Memory B cell (primary cell): ENCODE results near the gene CES4A.
"Not testable (repeated sequence)": the region's sequence is repeated elsewhere in the genome, so short reads cannot be mapped to it uniquely, and the experiment has no call there.

ENCODE experiments used
- ATAC-seq: fragments of 150-1000 bp; cut with Tn5 transposase; 2 replicates; pipeline ENCODE4 v1.10.0; 2021; ENCODE audit warnings: low read depth, mild to moderate bottlenecking, moderate library complexity
- DNase-seq, 2 donors: peaks; one replicate each; pipeline ENCODE4 v3.0.0; 2022; ENCODE audit warnings: low spot score in 2 of 2
- H3K27ac Mint-ChIP-seq: one replicate; pipeline ENCODE4 v1.8.0; 2022; ENCODE audit warnings: mild to moderate bottlenecking, moderate library complexity, mixed read lengths
- H3K27me3 Mint-ChIP-seq: one replicate; pipeline ENCODE4 v1.8.0; 2022; ENCODE audit warnings: mixed read lengths
- H3K36me3 Mint-ChIP-seq: one replicate; pipeline ENCODE4 v1.8.0; 2022; ENCODE audit warnings: mild to moderate bottlenecking, mixed read lengths
- H3K4me1 Mint-ChIP-seq: one replicate; pipeline ENCODE4 v1.8.0; 2022; ENCODE audit warnings: mixed read lengths
- H3K4me3 Mint-ChIP-seq: one replicate; pipeline ENCODE4 v1.8.0; 2022; ENCODE audit warnings: mild to moderate bottlenecking, moderate library complexity, mixed read lengths
- H3K9me3 Mint-ChIP-seq: one replicate; pipeline ENCODE4 v1.8.0; 2022; ENCODE audit warnings: mixed read lengths

Gene CES4A

GRCh38 chr16:66950437-66950836 lies 38.0 kb upstream of the CES4A start:
- peaks cover 7% of the 10 kb centered on the region for H3K4me1 Mint-ChIP-seq
- ATAC-seq, result no peak
- no peak overlapping the region for H3K4me3 Mint-ChIP-seq
- DNase-seq, result no peak
- H3K9me3 Mint-ChIP-seq, result peaks cover 3% of the 10 kb centered on the region
- no peaks in the 10 kb centered on the region for H3K36me3 Mint-ChIP-seq
- H3K27me3 Mint-ChIP-seq, result peaks cover 29% of the 10 kb centered on the region
- H3K27ac Mint-ChIP-seq, result no peak overlapping the region

DNA sequence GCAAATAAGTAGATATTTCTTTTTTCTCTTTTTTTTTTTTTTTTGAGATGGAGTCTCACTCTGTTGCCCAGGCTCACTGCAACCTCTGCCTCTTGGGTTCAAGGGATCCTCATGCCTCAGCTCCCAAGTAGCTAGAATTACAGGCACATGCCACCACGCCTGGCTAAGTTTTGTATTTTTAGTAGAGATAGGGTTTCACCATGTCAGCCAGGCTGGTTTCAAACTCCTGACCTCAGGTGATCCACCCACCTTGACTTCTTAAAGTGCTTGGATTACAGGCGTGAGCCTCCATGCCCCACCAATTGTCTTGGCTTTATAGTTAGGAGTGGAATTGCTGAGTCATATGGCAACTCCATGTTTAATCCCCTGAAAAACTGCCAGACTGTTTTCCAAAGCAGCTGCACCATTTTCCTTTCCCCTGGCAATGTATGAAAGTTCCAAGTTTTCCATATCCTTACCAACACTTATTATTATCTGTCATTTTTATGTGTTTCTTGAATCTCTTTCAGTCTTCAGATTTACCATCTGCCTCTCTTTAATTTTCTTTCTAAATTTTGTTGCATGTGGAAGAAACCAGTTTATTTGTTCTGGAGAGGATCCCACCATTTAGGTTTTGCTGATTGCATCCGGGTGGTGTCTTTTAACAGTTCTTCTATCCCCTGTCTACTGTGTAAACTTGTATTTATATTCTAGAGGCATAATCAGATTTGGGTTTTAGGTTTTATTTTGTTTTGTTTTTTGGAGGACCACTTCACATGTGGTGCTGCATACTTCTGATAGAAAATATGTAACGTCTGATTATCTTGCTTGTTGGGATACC lies 37.2 kb upstream of the CES4A start:
- H3K27ac Mint-ChIP-seq, result no peak overlapping the region
- DNase-seq (no peak), ATAC-seq (no peak)
- H3K36me3 Mint-ChIP-seq, result no peaks in the 10 kb centered on the region
- H3K4me3 Mint-ChIP-seq, result no peak overlapping the region
- H3K27me3 Mint-ChIP-seq, result peaks cover 29% of the 10 kb centered on the region
- peaks cover 3% of the 10 kb centered on the region for H3K9me3 Mint-ChIP-seq
- H3K4me1 Mint-ChIP-seq, result peaks cover 7% of the 10 kb centered on the region

- peaks cover 7% of the 10 kb centered on the region for H3K4me1 Mint-ChIP-seq
- H3K4me3 Mint-ChIP-seq, result no peak overlapping the region
- H3K27me3 Mint-ChIP-seq, result peaks cover 29% of the 10 kb centered on the region
- H3K27ac Mint-ChIP-seq, result no peak overlapping the region
- peaks cover 3% of the 10 kb centered on the region for H3K9me3 Mint-ChIP-seq
- ATAC-seq (no peak), DNase-seq (no peak)
- H3K36me3 Mint-ChIP-seq, result no peaks in the 10 kb centered on the region
These were observed 35.8 kb upstream of the CES4A start for GRCh38 chr16:66952430-66953110.

- no peak for ATAC-seq
These were observed 34.8 kb upstream of the CES4A start for GRCh38 chr16:66953462-66954096.

GRCh38 chr16:66954097-66954659 lies 34.2 kb upstream of the CES4A start:
- no peak overlapping the region for H3K27ac Mint-ChIP-seq
- H3K4me3 Mint-ChIP-seq, result no peak overlapping the region
- H3K36me3 Mint-ChIP-seq, result no peaks in the 10 kb centered on the region
- DNase-seq, result peak; percentile 60 to 67
- H3K4me1 Mint-ChIP-seq, result peaks cover 6% of the 10 kb centered on the region
- peak; percentile 92 for ATAC-seq
- H3K27me3 Mint-ChIP-seq, result peaks cover 23% of the 10 kb centered on the region
- peaks cover 3% of the 10 kb centered on the region for H3K9me3 Mint-ChIP-seq

More at GRCh38 chr16:66953462-66954096, 34.8 kb upstream of the CES4A start:
- Mint-ChIP-seq H3K4me1 (peaks cover 1% of the 10 kb centered on the region), H3K4me3 (no peak overlapping the region), H3K27me3 (peaks cover 26% of the 10 kb centered on the region), H3K36me3 (no peaks in the 10 kb centered on the region), H3K27ac (no peak overlapping the region), H3K9me3 (peaks cover 3% of the 10 kb centered on the region)
- no peak for DNase-seq

GRCh38 chr16:66955363-66956153 lies 32.8 kb upstream of the CES4A start:
- H3K36me3 Mint-ChIP-seq, ATAC-seq, H3K4me3 Mint-ChIP-seq, H3K9me3 Mint-ChIP-seq, DNase-seq, H3K27ac Mint-ChIP-seq, H3K4me1 Mint-ChIP-seq: not testable (repeated sequence)
- peaks cover 18% of the 10 kb centered on the region for H3K27me3 Mint-ChIP-seq

DNA sequence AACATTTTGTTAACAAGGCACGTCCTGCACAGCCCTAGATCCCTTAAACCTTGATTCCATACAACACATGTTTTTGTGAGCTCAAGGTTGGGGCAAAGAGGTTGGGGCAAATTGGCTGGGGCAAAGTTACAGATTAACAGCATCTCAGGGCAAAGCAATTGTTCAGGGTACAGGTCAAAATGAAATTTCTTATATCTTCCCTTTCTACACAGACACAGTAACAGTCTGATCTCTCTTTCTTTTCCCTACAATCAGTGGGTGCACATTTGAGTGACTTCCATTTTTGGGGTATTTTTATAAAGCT lies 32.3 kb upstream of the CES4A start:
- not testable (repeated sequence) for H3K27ac Mint-ChIP-seq, H3K9me3 Mint-ChIP-seq, ATAC-seq, H3K4me3 Mint-ChIP-seq, H3K36me3 Mint-ChIP-seq, DNase-seq
- H3K27me3 Mint-ChIP-seq, result peaks cover 17% of the 10 kb centered on the region
- peaks cover 12% of the 10 kb centered on the region for H3K4me1 Mint-ChIP-seq

DNA sequence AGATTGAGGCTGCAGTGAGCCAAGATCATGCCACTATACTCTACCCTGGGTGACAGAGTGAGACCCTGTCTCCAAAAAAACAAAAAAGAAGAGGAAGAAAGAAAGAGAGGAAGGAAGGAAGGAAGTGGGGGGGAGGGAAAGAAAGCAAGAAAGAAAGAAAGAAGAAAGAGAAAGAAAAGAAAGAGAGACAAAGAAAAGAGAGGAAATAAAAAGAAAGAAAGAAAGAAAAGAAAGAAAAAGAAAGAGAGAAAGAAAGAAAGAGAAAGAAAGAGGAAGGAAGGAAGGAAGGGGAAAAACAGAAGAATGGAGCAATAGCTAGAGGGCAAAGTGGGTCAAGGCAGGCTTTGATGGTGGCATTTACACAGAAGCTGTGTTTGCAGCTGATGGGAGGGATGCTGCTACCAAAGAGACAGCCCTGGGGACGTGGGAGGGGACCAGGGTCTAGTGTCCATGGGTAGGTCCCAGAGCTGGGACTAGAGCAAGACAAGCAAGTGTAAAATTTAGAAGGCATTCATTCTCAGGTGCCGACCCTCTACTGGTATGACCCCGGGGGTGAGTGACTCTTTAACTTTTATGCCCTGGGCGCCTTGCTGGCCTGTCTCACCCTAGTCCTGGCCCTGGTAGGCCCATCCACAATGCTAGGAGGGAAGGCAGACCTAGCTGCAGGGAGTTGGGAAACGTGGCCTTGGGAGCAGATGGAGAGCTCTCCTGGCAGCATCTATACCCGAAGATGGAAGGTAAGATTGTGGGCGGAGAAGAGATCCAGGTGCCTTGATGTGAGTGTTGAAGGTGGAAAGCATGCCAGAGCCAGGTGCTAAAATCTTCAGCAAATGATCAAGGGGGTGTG lies 29.3 kb upstream of the CES4A start:
- Mint-ChIP-seq H3K27ac (no peak overlapping the region), H3K27me3 (peaks cover 4% of the 10 kb centered on the region), H3K4me1 (peaks cover 22% of the 10 kb centered on the region), H3K9me3 (no peaks in the 10 kb centered on the region), H3K4me3 (peak overlapping the region; percentile 42), H3K36me3 (no peaks in the 10 kb centered on the region)
- DNase-seq, result no peak
- ATAC-seq, result no peak

GRCh38 chr16:66959704-66960161 lies 28.7 kb upstream of the CES4A start:
- DNase-seq, result no peak
- H3K4me3 Mint-ChIP-seq, result no peak overlapping the region
- H3K27ac Mint-ChIP-seq, result no peak overlapping the region
- ATAC-seq, result no peak
- H3K36me3 Mint-ChIP-seq, result no peaks in the 10 kb centered on the region
- H3K4me1 Mint-ChIP-seq, result peaks cover 22% of the 10 kb centered on the region
- no peaks in the 10 kb centered on the region for H3K9me3 Mint-ChIP-seq
- H3K27me3 Mint-ChIP-seq, result peaks cover 4% of the 10 kb centered on the region

DNA sequence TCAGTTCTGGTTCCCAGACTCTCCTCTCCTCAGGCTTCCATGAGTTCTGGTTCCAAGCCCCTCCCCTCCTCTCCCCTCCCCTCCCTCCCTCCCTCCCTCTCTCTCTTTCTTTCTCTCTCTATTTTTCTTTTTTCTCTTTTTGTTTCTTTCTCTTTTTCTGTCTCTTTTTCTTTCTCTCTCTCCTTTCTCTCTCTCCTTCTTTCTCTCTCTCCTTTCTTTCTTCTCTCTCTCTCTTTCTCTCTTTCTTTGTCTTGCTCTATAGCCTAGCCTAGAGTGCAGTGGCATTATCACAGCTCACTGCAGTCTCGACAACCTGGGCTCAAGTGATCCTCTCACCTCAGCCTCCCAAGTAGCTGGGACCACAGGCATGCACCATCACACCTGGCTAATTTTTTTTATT lies 28.1 kb upstream of the CES4A start:
- DNase-seq (no peak), ATAC-seq (no peak)
- Mint-ChIP-seq H3K27ac (no peak overlapping the region), H3K9me3 (no peaks in the 10 kb centered on the region), H3K36me3 (no peaks in the 10 kb centered on the region), H3K4me1 (peaks cover 22% of the 10 kb centered on the region), H3K4me3 (no peak overlapping the region), H3K27me3 (peaks cover 4% of the 10 kb centered on the region)

- Mint-ChIP-seq H3K4me3 (peak within 1 kb of the TSS; percentile 64), H3K9me3 (no peaks in the 10 kb centered on the region), H3K36me3 (no peaks in the 10 kb centered on the region), H3K27ac (peak within 1 kb of the TSS; percentile 26), H3K27me3 (peaks cover 4% of the 10 kb centered on the region), H3K4me1 (peaks cover 22% of the 10 kb centered on the region)
- DNase-seq, result peak; percentile 27 to 39
- peak; percentile 90 for ATAC-seq
These were observed 27.2 kb upstream of the CES4A start, which contains the start of gene CES3 for GRCh38 chr16:66961065-66961744. TSS of gene CES3 (plus strand) at chr16:66961266. CDS start at chr16:66961308, 42 bp downstream.

DNA sequence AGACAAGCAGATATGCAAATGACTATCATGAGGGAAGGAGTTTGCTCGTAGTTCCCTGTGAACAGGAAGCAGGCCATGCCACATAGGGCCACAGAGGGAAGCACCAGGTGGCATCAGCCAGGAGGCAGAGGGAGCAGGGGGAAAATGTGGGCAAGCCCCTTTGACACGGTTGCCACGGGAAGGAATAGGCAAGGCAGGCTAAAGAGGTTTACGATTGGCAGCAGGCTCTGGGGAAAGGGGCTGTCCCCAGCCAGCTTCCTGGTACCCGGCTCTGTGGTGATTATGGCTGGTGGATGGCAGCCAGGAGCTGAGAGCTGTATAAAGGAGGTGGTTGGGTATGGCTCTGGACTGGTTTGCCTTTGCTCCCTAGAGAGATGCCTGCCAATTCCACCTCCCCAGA lies 26.5 kb upstream of the CES4A start:
- Mint-ChIP-seq H3K4me3 (peak overlapping the region; percentile 64), H3K27me3 (peaks cover 4% of the 10 kb centered on the region), H3K36me3 (no peaks in the 10 kb centered on the region), H3K9me3 (no peaks in the 10 kb centered on the region), H3K4me1 (peaks cover 22% of the 10 kb centered on the region), H3K27ac (peak overlapping the region; percentile 26)
- DNase-seq (no peak), ATAC-seq (peak; percentile 46)
